Skin of body (tissue), 2 donors: ENCODE results near the gene CREB3L1. TPM values are rescaled to one million over a fixed set of nuclear protein-coding genes. Genes with fewer than 3 reads are reported as not detected.

ENCODE experiments used
- DNase-seq: peaks from one replicate; lab custom pipeline; 2025; lab: John Stamatoyannopoulos, UW
- total RNA-seq: library from RNA; depleted of rRNA; stranded (reverse); fragments of >200 nt; gene quantifications from one replicate; pipeline ENCODE4 v1.2.3, GENCODE V29; 2014

The CREB3L1 gene
- total RNA-seq, 1 donor from 2014 or later: 27.1 TPM

DNA sequence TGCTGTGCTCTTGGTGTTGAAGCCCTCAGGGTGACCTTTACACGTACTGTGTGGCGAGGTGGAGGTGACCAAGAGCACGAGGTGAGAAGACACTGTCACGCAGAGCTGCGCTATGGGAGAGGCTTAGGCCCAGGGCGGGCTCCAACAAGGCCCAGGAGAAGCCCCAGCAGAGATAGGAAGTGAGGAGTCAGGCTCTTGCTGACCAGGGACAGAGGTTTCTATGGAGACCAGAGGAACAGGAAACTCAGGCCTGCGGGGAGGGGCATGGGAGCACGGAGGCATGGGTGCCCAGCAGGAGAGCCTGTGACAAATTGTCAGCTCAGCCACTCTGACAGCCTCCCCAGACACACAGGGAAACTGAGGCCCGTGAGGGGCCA is 85.6 kb downstream of the CREB3L1 start:
- DNase-seq: peak; percentile 32

GRCh38 chr11:46363455-46364005 is 86.1 kb downstream of the CREB3L1 start:
- no peak for DNase-seq

GRCh38 chr11:46364056-46364455 is 86.6 kb downstream of the CREB3L1 start:
- no peak for DNase-seq

DNA sequence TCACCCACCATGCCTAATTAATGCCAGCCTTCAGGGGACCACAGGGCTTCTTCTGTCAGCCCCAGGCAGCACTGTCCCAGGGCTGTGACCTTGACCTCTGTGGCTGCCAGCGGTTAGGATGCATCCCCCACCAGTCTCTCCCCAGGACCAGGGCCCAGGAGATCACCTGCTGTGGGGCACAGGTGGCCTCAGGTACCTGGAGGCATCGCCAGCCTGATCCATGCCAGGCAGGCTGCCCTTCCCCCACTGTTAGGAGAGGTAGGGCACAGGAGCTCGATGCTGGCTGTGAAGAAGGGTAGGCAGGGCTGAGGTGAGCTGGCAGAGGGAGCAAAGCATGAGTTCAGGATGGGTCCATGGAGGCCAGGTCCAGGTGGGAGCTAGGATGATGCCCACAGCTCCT is 87.3 kb downstream of the CREB3L1 start:
- DNase-seq: no peak

DNA sequence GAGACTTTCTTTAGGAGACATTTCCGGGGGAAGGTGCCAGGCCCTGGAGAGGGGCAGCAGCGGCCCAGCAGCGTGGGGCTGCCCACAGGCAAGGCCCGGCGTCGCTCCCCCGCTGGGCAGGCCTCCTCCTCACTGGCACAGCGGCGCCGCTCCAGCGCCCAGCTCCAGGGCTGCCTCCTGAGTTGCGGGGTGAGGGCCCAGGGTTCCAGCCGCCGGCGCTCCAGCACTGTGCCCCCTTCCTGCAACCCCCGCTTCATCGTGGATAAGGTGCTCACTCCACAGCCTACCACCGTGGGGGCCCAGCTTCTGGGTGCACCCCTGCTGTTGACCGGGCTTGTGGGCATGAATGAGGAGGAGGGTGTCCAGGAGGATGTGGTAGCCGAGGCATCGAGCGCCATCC is 88.8 kb downstream of the CREB3L1 start:
- DNase-seq: no peak

DNA sequence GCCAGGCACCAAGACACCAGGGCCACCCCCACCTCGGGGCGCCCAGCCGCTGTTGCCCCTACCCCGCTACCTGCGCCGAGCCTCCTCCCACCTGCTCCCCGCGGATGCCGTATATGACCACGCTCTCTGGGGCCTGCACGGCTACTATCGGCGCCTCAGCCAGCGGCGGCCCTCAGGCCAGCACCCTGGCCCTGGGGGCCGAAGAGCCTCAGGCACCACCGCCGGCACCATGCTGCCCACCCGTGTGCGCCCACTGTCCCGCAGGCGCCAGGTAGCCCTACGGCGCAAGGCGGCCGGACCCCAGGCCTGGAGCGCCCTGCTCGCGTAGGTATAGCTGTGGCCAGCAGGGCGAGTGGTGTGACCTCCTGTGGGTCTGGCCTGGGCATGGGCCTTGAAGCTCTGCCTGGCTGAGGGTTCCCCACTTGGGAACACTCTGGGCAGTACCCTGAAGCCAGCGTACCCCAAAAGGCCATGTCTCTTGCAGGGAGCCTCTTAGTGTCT is 89.2 kb downstream of the CREB3L1 start:
- no peak for DNase-seq

GRCh38 chr11:46367244-46367915 is 89.9 kb downstream of the CREB3L1 start:
- peak; percentile 63 for DNase-seq

GRCh38 chr11:46367916-46368267 is 90.4 kb downstream of the CREB3L1 start:
- no peak for DNase-seq

DNA sequence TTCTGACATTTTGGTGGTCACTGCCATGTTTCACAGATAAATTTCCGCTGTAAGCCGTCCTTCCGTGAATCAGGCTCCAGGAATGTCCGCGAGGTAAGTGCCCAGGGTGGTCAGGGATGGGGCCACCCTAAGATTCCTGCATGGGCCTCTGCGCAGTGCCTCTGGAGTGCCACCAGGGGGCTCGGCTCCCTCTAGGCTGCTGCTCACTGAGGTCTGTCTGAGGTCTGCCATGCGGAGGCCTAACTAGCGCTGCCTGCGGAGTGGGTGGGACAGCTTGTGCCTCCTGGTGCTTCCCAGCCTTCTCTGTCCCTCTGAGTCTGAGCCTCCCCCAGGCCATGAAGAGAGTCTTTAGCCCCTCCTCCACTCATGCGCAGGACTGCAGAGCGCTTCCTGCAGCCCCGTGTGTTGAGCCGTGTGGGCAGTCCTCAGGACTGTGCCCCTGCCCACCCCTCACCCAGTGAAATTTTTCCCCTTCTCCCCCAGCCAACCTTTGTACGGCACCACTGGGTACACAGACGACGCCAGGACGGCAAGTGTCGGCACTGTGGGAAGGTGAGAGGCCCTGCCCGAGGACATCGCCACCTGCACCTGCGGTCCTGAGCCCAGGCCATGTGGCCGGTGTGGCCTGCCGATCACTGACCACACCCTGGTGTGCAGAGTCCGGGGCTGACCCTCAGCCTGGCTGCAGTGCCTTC is 92.1 kb downstream of the CREB3L1 start:
- no peak for DNase-seq

- DNase-seq: no peak
These were observed 92.8 kb downstream of the CREB3L1 start for GRCh38 chr11:46370253-46370652.

Other genes starting within 250 kb of the CREB3L1 start
- gene PHF21A, start 156.2 kb upstream of the CREB3L1 start, total RNA-seq: 26.3 TPM
- gene DGKZ, start 69.8 kb downstream of the CREB3L1 start, total RNA-seq: 30.4 TPM
- gene MDK, start 104.0 kb downstream of the CREB3L1 start, total RNA-seq: 70.1 TPM
- not detected for gene CHRM4, start 114.1 kb downstream of the CREB3L1 start, total RNA-seq